ENCODE measurements around the gene HTRA3. TPM values are rescaled to one million over a fixed set of nuclear protein-coding genes. Genes with fewer than 3 reads are reported as not detected.

HTRA3 gene
- total and polyA plus RNA-seq, 4 donors, result 0.36 to 1.2 (median 1.1) TPM

DNA sequence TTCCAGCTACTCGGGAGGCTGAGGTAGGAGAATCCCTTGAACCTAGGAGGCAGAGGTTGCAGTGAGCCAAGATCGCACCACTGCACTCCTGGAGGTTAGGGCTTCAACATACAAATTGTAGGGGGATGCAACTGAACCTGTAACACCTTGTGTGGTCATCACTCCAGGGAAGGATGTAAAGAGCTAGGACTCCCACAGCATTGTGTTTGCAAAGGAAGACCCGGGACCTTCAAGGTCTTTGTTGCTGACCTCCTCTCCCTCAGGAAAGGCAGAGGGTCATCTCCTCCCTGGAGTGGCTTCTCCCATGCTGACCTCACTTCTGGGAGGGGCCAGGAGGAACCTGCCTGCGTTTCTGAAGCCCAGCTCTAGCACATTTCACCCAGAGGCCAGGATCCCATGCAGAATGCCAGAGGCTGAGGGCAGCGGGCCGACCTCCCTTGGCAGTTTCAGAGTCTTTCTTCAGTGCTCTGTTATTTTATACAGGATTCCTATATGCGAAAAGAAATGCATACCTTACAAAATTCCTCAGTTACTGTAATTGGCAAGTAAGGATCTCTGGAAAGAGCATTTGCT lies 80.2 kb downstream of the HTRA3 start:
- no peaks in the 10 kb centered on the region for H3K4me1 ChIP-seq (ENCODE audit: control insufficient read depth in 4 of 4, insufficient read depth in 4 of 4, low read length in 3 of 4)
- H3K4me3 ChIP-seq (ENCODE audit: low read depth in 1 of 3, low read length in 3 of 3), result no peak overlapping the region
- no peak overlapping the region for H3K27ac ChIP-seq (ENCODE audit: low read depth in 1 of 2, low read length in 2 of 2)
- no peaks in the 10 kb centered on the region for H3K36me3 ChIP-seq (ENCODE audit: control insufficient read depth in 4 of 4, insufficient read depth in 3 of 4, low read depth in 1 of 4, low read length in 3 of 4)
- no peaks in the 10 kb centered on the region for H3K9me3 ChIP-seq (ENCODE audit: control insufficient read depth in 4 of 4, low read length in 3 of 4)
- H3K27me3 ChIP-seq (ENCODE audit: control insufficient read depth in 4 of 4, insufficient read depth in 4 of 4, low read length in 3 of 4), result no peaks in the 10 kb centered on the region
- no peak for DNase-seq (ENCODE audit: low spot score)
- H3K9ac ChIP-seq (ENCODE audit: low read depth in 1 of 2, low read length in 2 of 2), result no peak overlapping the region
- TF ChIP-seq GABPA (IDR thresholded peaks at IDR 0.05 in 1 of 2, conservative IDR thresholded peaks at IDR 0.05 in 1 of 2), result no peak
- WGBS, result 81% methylated on average over 7 of the region's 7 CpGs

GRCh38 chr4:8350352-8350751 lies 80.8 kb downstream of the HTRA3 start:
- TF ChIP-seq EGR1 (IDR thresholded peaks at IDR 0.05; ENCODE audit: low read depth in 2 of 2) (no peak), SP1 (IDR thresholded peaks at IDR 0.05) (no peak), HNF4G (IDR thresholded peaks at IDR 0.05) (no peak), MAX (IDR thresholded peaks at IDR 0.05) (no peak), JUND (IDR thresholded peaks at IDR 0.05) (no peak), REST (IDR thresholded peaks at IDR 0.05) (no peak), YY1 (IDR thresholded peaks at IDR 0.05) (no peak), HNF4A (conservative IDR thresholded peaks at IDR 0.05) (no peak), GABPA (IDR thresholded peaks at IDR 0.05 in 1 of 2, conservative IDR thresholded peaks at IDR 0.05 in 1 of 2) (no peak), FOXA1 (IDR thresholded peaks at IDR 0.05) (no peak), RAD21 (IDR thresholded peaks at IDR 0.05) (no peak)
- DNase-seq (ENCODE audit: low spot score), result no peak
- H3K27ac ChIP-seq (ENCODE audit: low read depth in 1 of 2, low read length in 2 of 2), result no peak overlapping the region
- no peak overlapping the region for H3K4me3 ChIP-seq (ENCODE audit: low read depth in 1 of 3, low read length in 3 of 3)
- no peak overlapping the region for H3K9ac ChIP-seq (ENCODE audit: low read depth in 1 of 2, low read length in 2 of 2)
- H3K36me3 ChIP-seq (ENCODE audit: control insufficient read depth in 4 of 4, insufficient read depth in 3 of 4, low read depth in 1 of 4, low read length in 3 of 4), result no peaks in the 10 kb centered on the region
- H3K9me3 ChIP-seq (ENCODE audit: control insufficient read depth in 4 of 4, low read length in 3 of 4), result no peaks in the 10 kb centered on the region
- no peaks in the 10 kb centered on the region for H3K27me3 ChIP-seq (ENCODE audit: control insufficient read depth in 4 of 4, insufficient read depth in 4 of 4, low read length in 3 of 4)
- no peaks in the 10 kb centered on the region for H3K4me1 ChIP-seq (ENCODE audit: control insufficient read depth in 4 of 4, insufficient read depth in 4 of 4, low read length in 3 of 4)
- WGBS, result 96% methylated on average over 13 of the region's 13 CpGs

DNA sequence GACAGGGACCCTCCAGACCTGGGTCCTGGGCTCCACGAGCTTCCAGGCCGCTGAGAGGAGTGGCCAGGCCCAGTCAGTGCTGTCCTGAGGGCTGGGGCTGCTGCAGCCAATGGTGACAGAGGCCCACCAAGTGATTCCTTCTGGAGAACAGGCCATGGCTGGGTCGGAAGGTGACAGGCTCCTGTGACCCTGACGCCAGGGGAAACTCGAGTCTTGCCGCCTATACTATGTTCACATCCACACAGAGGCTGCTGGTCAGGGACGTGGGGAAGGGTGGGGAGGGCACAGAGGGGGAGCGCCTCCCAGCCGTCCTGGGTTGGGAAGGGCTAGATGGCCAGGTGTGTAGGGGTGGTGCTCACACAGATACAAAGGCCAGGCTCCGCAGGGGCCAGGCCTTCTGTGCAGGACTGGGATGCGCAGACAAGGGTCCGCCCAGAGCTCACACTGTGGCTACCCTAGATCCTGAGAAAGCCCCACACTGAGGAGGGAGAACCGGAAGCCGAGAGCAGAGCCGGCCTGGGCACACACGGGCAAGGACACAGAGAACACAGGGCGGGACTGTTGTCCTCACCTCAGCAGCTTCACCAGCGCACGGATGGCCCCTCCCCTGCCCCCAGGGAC lies 81.4 kb downstream of the HTRA3 start:
- Histone ChIP-seq H3K9me3 (ENCODE audit: control insufficient read depth in 4 of 4, low read length in 3 of 4) (no peaks in the 10 kb centered on the region), H3K4me3 (ENCODE audit: low read depth in 1 of 3, low read length in 3 of 3) (no peak overlapping the region), H3K27me3 (ENCODE audit: control insufficient read depth in 4 of 4, insufficient read depth in 4 of 4, low read length in 3 of 4) (no peaks in the 10 kb centered on the region), H3K9ac (ENCODE audit: low read depth in 1 of 2, low read length in 2 of 2) (no peak overlapping the region), H3K27ac (ENCODE audit: low read depth in 1 of 2, low read length in 2 of 2) (no peak overlapping the region), H3K4me1 (ENCODE audit: control insufficient read depth in 4 of 4, insufficient read depth in 4 of 4, low read length in 3 of 4) (no peaks in the 10 kb centered on the region), H3K36me3 (ENCODE audit: control insufficient read depth in 4 of 4, insufficient read depth in 3 of 4, low read depth in 1 of 4, low read length in 3 of 4) (no peaks in the 10 kb centered on the region)
- WGBS, result 85% methylated on average over 19 of the region's 19 CpGs
- TF ChIP-seq CTCF (IDR thresholded peaks at IDR 0.05; ENCODE audit: low read depth, low read length, missing input control), result no peak
- no peak for TF ChIP-seq HNF4A (conservative IDR thresholded peaks at IDR 0.05)
- no peak for TF ChIP-seq ZBTB33 (IDR thresholded peaks at IDR 0.05)
- no peak for TF ChIP-seq EGR1 (IDR thresholded peaks at IDR 0.05; ENCODE audit: low read depth in 2 of 2)
- no peak for TF ChIP-seq GABPA (IDR thresholded peaks at IDR 0.05 in 1 of 2, conservative IDR thresholded peaks at IDR 0.05 in 1 of 2)
- DNase-seq (ENCODE audit: low spot score), result no peak

All from liver (tissue), 9 donors.